Tibial nerve (tissue), 4 donors: Measurements from ENCODE around the gene INSM1. TPM values are rescaled to one million over a fixed set of nuclear protein-coding genes. Genes with fewer than 3 reads are reported as not detected.
A peak's percentile ranks its signal among the peaks of the same experiment; 100 is the strongest.

Experiments
- DNase-seq, 2 donors: peaks; one replicate each; pipeline ENCODE4 v3.0.0-alpha.2; 2019; ENCODE audit warnings: low spot score in 2 of 2
- H3K27ac ChIP-seq, 4 donors: fragments of 200-600 bp; sonication (generic) in 3 of 4; one replicate each; pipeline ENCODE4 v1.5.1; 2017 to 2019; ENCODE audit warnings: mild to moderate bottlenecking in 1 of 4
- H3K27me3 ChIP-seq, 2 donors: fragments of 200-600 bp; sonication (generic) in 1 of 2; one replicate each; pipeline versions ENCODE4 v1.5.1 to v1.6.0; 2017 to 2019
- H3K36me3 ChIP-seq, 3 donors: fragments of 200-600 bp; sonication (generic); one replicate each; pipeline ENCODE4 v1.5.1; 2018 to 2019
- H3K4me1 ChIP-seq, 4 donors: fragments of 200-600 bp; sonication (generic) in 3 of 4; one replicate each; pipeline ENCODE4 v1.5.1; 2017 to 2019
- H3K4me3 ChIP-seq, 4 donors: fragments of 200-600 bp; sonication (generic) in 3 of 4; one replicate each; pipeline ENCODE4 v1.5.1; 2017 to 2019; ENCODE audit warnings: mild to moderate bottlenecking in 1 of 4, moderate library complexity in 1 of 4
- H3K9me3 ChIP-seq, 4 donors: fragments of 200-600 bp; sonication (generic) in 3 of 4; one replicate each; pipeline ENCODE4 v1.5.1; 2017 to 2019
- EP300 ChIP-seq, 2 donors: sonication (generic); formaldehyde crosslinking; IDR thresholded peaks; one replicate each; pipeline ENCODE4 v1.6.1; 2017; ENCODE audit warnings: antibody characterized with exemption in 2 of 2, mild to moderate bottlenecking in 1 of 2
- POLR2A ChIP-seq, 2 donors: fragments of 450-650 bp; IDR thresholded peaks; one replicate each; pipeline ENCODE4 v1.6.1; 2017; ENCODE audit warnings: antibody characterized with exemption in 2 of 2, mild to moderate bottlenecking in 2 of 2, moderate library complexity in 2 of 2
- WGBS, 2 donors: methylation state at CpG; one replicate each; pipeline ENCODE4 v1.1.5; 2018; 5-methylcytosine and 5-hydroxymethylcytosine counted together
- total RNA-seq, 4 donors: library from RNA; depleted of rRNA; stranded (reverse); fragments of >200 nt; gene quantifications; one replicate each; pipeline ENCODE4 v1.1.0, GENCODE V29; 2016
- TF ChIP-seq, protein P1 (sequence below), 5 experiments: fragments of 200-600 bp in 3 of 5; fragments of 450-650 bp in 2 of 5; sonication (generic) in 3 of 5; IDR thresholded peaks; one replicate each; pipeline ENCODE4 v1.5.1; 2016 to 2019; ENCODE audit warnings: antibody characterized with exemption in 5 of 5, mild to moderate bottlenecking in 3 of 5, moderate library complexity in 2 of 5

Gene INSM1
- total RNA-seq, 4 donors from 2014 or later: not detected

DNA sequence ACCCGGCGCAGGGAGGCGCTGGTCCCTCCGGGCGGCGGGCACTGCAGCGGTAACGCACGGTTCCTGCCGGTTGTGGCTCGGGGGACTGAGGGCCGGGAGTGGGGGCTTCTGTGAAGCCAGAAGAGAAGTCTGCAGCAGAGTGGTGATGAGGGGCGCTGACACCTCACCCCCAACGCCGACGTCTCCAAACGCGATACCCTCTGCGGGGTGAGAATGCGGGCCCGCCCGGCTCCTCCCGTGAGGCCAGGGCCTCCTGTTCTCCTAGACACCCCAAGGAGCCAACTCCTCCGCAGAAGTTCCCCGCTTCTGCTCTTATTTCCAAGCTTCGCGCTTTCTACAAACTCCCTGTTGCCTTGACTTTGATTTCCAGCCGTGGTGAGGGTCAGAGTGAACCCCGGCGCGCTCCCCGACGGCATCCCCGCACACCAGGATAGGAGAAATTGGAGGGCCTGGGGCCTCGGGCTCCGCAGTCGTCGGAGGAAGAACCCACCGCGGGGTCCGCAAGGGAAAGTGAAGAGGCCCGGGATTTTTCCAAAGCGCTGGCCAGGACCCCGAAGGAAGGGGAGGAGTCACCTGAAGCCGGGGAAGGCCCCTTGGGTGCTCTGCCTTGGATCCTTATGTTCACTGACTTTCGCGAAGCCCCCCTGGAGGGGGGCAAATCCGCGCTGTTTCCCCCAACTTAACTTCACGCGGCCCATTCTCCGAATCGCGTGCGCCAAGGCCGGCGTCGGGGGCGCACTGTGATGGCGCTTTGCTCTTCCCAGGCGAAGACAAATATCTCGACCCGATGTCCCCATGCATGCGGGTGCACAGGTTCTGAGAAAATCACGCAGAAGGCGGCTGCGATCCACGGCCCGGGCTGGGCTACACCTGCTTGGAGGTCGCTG, 3.1 kb upstream of the INSM1 start:
- H3K36me3 ChIP-seq: no peaks in the 10 kb centered on the region
- H3K27me3 ChIP-seq: peaks cover 3 to 81% of the 10 kb centered on the region in 2 donors
- DNase-seq: no peak
- H3K9me3 ChIP-seq: no peaks in the 10 kb centered on the region
- TF ChIP-seq, protein P1, sequence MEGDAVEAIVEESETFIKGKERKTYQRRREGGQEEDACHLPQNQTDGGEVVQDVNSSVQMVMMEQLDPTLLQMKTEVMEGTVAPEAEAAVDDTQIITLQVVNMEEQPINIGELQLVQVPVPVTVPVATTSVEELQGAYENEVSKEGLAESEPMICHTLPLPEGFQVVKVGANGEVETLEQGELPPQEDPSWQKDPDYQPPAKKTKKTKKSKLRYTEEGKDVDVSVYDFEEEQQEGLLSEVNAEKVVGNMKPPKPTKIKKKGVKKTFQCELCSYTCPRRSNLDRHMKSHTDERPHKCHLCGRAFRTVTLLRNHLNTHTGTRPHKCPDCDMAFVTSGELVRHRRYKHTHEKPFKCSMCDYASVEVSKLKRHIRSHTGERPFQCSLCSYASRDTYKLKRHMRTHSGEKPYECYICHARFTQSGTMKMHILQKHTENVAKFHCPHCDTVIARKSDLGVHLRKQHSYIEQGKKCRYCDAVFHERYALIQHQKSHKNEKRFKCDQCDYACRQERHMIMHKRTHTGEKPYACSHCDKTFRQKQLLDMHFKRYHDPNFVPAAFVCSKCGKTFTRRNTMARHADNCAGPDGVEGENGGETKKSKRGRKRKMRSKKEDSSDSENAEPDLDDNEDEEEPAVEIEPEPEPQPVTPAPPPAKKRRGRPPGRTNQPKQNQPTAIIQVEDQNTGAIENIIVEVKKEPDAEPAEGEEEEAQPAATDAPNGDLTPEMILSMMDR (IDR thresholded peaks at IDR 0.05): no peak
- TF ChIP-seq EP300 (IDR thresholded peaks at IDR 0.05) (no peak), POLR2A (IDR thresholded peaks at IDR 0.05) (no peak)
- H3K4me3 ChIP-seq: no peak overlapping the region
- H3K27ac ChIP-seq: no peak overlapping the region
- 3 to 6% methylated on average over 48 to 69 of the region's 70 CpGs for WGBS, 2 donors
- peaks cover 0 to 63% (median 21%) of the 10 kb centered on the region in 4 donors for H3K4me1 ChIP-seq

DNA sequence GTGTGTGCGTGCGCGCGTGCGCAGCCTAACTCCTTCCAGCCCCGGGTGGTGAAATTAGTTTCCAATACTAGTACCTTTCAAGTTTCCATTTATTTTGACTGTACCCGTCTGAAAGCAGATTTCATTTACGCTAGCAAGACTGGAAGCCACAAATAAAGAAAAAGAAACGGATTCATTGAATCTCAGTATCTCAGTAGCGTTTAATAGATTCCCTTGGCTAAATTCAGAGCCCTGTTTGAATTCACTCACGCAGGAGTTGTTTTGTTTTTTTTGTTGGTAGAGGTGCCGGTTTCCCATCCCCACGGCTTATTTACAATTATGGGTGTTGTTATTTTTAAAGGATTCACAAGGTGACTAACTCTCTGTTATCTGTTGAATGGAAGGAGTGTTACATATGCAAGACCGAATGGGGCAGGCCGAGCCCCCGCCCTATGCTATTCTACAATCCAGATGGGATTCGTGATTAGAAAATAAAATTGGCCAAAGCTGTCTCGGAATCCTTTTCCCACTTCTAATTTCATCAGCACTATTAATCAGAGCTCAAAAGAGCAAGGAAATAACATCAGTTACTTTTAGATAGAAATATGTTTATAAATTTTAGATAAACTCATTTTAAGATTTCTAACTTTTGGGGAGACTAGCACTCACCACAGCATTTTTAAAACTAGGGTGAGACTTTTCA, 2.3 kb upstream of the INSM1 start:
- DNase-seq: no peak
- TF ChIP-seq, protein P1 (IDR thresholded peaks at IDR 0.05): no peak
- TF ChIP-seq POLR2A (IDR thresholded peaks at IDR 0.05) (no peak), EP300 (IDR thresholded peaks at IDR 0.05) (no peak)
- Histone ChIP-seq H3K9me3 (no peaks in the 10 kb centered on the region), H3K27ac (no peak overlapping the region), H3K27me3 (peaks cover 3 to 89% of the 10 kb centered on the region in 2 donors), H3K4me1 (peaks cover 0 to 58% (median 22%) of the 10 kb centered on the region in 4 donors), H3K36me3 (no peaks in the 10 kb centered on the region), H3K4me3 (no peak overlapping the region)
- 11 to 15% methylated on average over 18 of the region's 18 CpGs for WGBS, 2 donors

DNA sequence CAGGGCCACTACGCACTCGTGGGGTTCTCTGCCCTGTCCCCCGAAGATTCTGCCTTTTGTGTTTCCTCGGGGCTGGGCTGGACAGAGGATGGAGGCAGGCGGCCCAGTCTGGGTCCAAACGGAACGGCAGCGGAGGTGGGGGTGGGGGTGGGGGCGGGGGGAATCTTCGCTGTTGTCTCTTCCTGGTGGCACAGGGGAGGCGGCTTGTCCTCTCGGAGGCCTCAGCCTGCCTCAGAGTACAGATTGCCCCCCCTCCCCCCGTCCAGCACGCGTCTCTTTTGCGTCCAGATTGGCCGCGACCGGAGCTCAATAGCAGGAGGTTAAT, 1.4 kb upstream of the INSM1 start:
- peak overlapping the region in 1 of 4 donors; percentile 18 for H3K4me3 ChIP-seq
- H3K27me3 ChIP-seq: peaks cover 3 to 88% of the 10 kb centered on the region in 2 donors
- peaks cover 0 to 55% (median 22%) of the 10 kb centered on the region in 4 donors for H3K4me1 ChIP-seq
- H3K36me3 ChIP-seq: no peaks in the 10 kb centered on the region
- no peaks in the 10 kb centered on the region for H3K9me3 ChIP-seq
- DNase-seq: no peak
- H3K27ac ChIP-seq: no peak overlapping the region
- TF ChIP-seq, protein P1 (IDR thresholded peaks at IDR 0.05): no peak
- no peak for TF ChIP-seq EP300 (IDR thresholded peaks at IDR 0.05)
- TF ChIP-seq POLR2A (IDR thresholded peaks at IDR 0.05): no peak
- 11% methylated on average over 12 to 13 of the region's 19 CpGs for WGBS, 2 donors

DNA sequence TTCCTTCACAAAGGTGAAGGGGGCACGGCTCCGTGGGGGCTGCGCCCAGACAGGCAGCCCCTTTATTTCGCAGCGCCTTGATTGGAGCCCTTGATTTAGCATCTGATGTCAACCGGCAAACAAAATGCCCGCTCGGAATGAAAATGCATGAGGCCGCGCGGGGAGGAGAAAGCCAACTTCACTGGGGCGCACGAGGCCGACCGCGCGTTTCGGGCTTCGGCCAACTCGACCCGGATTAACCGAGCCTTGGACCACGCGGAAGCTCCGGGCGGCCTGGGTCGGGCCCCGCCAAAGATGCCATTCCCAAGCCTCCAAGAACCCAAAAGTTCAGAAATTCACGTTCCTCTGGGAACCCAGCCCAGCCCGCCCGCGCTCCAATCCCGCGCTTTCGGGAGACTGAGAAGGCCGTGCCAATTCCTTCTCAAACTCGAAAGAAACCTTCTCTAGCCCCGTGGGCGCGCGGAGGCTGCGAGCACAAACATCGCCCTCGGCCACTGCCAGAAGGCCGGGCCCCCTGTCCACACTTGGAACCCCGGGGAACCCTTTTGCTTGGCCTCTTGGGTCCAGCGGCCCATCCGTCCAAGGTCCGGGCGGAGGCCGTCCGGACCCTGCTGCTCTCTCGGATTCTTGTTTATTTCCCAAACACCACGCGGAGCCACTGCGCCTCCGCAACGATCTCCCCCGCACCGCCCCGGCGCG, 879 bp upstream of the INSM1 start:
- DNase-seq: no peak
- H3K4me1 ChIP-seq: peaks cover 0 to 55% (median 22%) of the 10 kb centered on the region in 4 donors
- 1 to 2% methylated on average over 53 to 58 of the region's 63 CpGs for WGBS, 2 donors
- peaks cover 3 to 88% of the 10 kb centered on the region in 2 donors for H3K27me3 ChIP-seq
- peak overlapping the region in 3 of 4 donors; percentile 15 to 46 (median 18) for H3K4me3 ChIP-seq
- TF ChIP-seq, protein P1 (IDR thresholded peaks at IDR 0.05): no peak
- TF ChIP-seq EP300 (IDR thresholded peaks at IDR 0.05): no peak
- no peak for TF ChIP-seq POLR2A (IDR thresholded peaks at IDR 0.05)
- no peak overlapping the region for H3K27ac ChIP-seq
- no peaks in the 10 kb centered on the region for H3K36me3 ChIP-seq
- no peaks in the 10 kb centered on the region for H3K9me3 ChIP-seq
